Measurements from ENCODE around the gene ADAMTS13.
A peak's percentile ranks its signal among the peaks of the same experiment; 100 is the strongest.

ADAMTS13 gene

DNA sequence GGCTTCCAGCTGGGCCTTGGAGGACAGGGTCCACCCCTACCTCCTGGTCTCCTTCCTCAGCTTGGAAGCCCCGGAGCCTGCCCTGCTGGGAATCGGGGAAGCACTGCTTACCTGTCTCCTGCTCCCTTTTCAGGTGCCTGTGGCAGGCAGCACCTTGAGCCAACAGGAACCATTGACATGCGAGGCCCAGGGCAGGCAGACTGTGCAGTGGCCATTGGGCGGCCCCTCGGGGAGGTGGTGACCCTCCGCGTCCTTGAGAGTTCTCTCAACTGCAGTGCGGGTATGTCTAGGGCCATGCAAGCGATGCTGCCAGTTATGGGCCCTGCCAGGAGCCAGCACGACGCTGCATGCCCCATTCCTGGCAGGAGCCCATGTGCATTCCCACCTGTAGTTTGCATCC, 33.8 kb downstream of the ADAMTS13 start:
- Histone ChIP-seq H4K20me1 (ENCODE audit: insufficient read depth, low read length) (no peaks in the 10 kb centered on the region), H3K79me2 (ENCODE audit: low read length) (no peaks in the 10 kb centered on the region), H3K27ac (ENCODE audit: low read length) (no peak overlapping the region), H3K4me2 (ENCODE audit: low read length) (no peak overlapping the region), H3K27me3 (ENCODE audit: low read depth, low read length) (peaks cover 19% of the 10 kb centered on the region), H3K4me1 (ENCODE audit: low read length) (peaks cover 11% of the 10 kb centered on the region), H3K9me3 (ENCODE audit: insufficient read depth, low read length) (no peaks in the 10 kb centered on the region), H3K4me3 (ENCODE audit: low read length) (no peak overlapping the region), H3K9ac (ENCODE audit: low read length) (no peak overlapping the region), H2AFZ (ENCODE audit: low read depth, low read length) (no peak overlapping the region), H3K36me3 (replicated peaks; ENCODE audit: low read depth, low read length) (no peaks in the 10 kb centered on the region)
- TF ChIP-seq EZH2phosphoT487 (IDR thresholded peaks at IDR 0.05; ENCODE audit: low read depth), result no peak
- TF ChIP-seq, protein P1, sequence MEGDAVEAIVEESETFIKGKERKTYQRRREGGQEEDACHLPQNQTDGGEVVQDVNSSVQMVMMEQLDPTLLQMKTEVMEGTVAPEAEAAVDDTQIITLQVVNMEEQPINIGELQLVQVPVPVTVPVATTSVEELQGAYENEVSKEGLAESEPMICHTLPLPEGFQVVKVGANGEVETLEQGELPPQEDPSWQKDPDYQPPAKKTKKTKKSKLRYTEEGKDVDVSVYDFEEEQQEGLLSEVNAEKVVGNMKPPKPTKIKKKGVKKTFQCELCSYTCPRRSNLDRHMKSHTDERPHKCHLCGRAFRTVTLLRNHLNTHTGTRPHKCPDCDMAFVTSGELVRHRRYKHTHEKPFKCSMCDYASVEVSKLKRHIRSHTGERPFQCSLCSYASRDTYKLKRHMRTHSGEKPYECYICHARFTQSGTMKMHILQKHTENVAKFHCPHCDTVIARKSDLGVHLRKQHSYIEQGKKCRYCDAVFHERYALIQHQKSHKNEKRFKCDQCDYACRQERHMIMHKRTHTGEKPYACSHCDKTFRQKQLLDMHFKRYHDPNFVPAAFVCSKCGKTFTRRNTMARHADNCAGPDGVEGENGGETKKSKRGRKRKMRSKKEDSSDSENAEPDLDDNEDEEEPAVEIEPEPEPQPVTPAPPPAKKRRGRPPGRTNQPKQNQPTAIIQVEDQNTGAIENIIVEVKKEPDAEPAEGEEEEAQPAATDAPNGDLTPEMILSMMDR (IDR thresholded peaks at IDR 0.05; ENCODE audit: low read depth, low read length), result no peak

DNA sequence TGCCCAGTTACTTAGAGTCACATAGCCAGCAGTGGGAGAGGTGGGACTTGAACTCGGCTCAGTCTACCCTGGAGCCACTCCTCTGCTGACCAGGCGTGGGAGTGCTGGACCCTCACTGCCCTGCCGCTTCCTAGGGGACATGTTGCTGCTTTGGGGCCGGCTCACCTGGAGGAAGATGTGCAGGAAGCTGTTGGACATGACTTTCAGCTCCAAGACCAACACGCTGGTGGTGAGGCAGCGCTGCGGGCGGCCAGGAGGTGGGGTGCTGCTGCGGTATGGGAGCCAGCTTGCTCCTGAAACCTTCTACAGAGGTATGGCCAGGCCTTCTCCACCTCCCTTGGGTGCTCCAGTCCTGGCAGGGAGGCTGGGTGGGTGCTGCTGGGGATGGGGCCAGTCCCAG, 34.2 kb downstream of the ADAMTS13 start:
- TF ChIP-seq EZH2phosphoT487 (IDR thresholded peaks at IDR 0.05; ENCODE audit: low read depth), result no peak
- TF ChIP-seq, protein P1 (IDR thresholded peaks at IDR 0.05; ENCODE audit: low read depth, low read length), result peak; percentile 32
- peaks cover 22% of the 10 kb centered on the region for H3K27me3 ChIP-seq (ENCODE audit: low read depth, low read length)

DNA sequence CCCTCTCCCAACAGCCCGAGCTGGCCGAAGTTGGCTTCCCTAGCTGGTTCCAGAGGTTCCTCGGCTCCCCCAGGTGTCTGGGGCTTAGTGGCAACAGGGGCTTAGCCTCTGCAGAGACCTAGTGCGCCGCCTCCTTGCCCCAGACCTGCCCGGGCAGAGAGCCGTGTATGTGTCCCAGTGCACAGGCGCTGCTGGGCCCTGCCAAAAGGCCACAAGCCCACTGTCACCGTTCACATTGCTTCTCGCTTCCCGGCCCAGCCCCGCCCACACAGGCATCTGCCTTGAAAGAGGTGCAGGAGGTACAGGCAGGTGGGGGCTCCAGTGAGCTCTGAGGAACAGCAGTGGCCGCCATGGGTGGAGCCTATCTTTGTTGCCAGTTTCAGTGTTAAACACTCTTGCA, 35.1 kb downstream of the ADAMTS13 start:
- peaks cover 19% of the 10 kb centered on the region for H3K27me3 ChIP-seq (ENCODE audit: low read depth, low read length)
- H3K4me2 ChIP-seq (ENCODE audit: low read length), result no peak overlapping the region
- no peak overlapping the region for H3K9ac ChIP-seq (ENCODE audit: low read length)
- no peaks in the 10 kb centered on the region for H3K79me2 ChIP-seq (ENCODE audit: low read length)
- no peaks in the 10 kb centered on the region for H3K36me3 ChIP-seq (replicated peaks; ENCODE audit: low read depth, low read length)
- H3K4me1 ChIP-seq (ENCODE audit: low read length), result peaks cover 12% of the 10 kb centered on the region
- no peak overlapping the region for H2AFZ ChIP-seq (ENCODE audit: low read depth, low read length)
- H3K4me3 ChIP-seq (ENCODE audit: low read length), result no peak overlapping the region
- no peak for TF ChIP-seq EZH2phosphoT487 (IDR thresholded peaks at IDR 0.05; ENCODE audit: low read depth)
- TF ChIP-seq, protein P1 (IDR thresholded peaks at IDR 0.05; ENCODE audit: low read depth, low read length), result no peak
- no peaks in the 10 kb centered on the region for H4K20me1 ChIP-seq (ENCODE audit: insufficient read depth, low read length)
- H3K27ac ChIP-seq (ENCODE audit: low read length), result no peak overlapping the region
- no peaks in the 10 kb centered on the region for H3K9me3 ChIP-seq (ENCODE audit: insufficient read depth, low read length)

More for the DNA sequence above, 34.2 kb downstream of the ADAMTS13 start:
- H3K9me3 ChIP-seq (ENCODE audit: insufficient read depth, low read length), result no peaks in the 10 kb centered on the region
- H3K9ac ChIP-seq (ENCODE audit: low read length), result no peak overlapping the region
- no peaks in the 10 kb centered on the region for H4K20me1 ChIP-seq (ENCODE audit: insufficient read depth, low read length)
- H2AFZ ChIP-seq (ENCODE audit: low read depth, low read length), result no peak overlapping the region
- H3K4me1 ChIP-seq (ENCODE audit: low read length), result peaks cover 12% of the 10 kb centered on the region
- no peak overlapping the region for H3K4me2 ChIP-seq (ENCODE audit: low read length)
- H3K79me2 ChIP-seq (ENCODE audit: low read length), result no peaks in the 10 kb centered on the region
- H3K27ac ChIP-seq (ENCODE audit: low read length), result no peak overlapping the region
- H3K36me3 ChIP-seq (replicated peaks; ENCODE audit: low read depth, low read length), result no peaks in the 10 kb centered on the region
- no peak overlapping the region for H3K4me3 ChIP-seq (ENCODE audit: low read length)

DNA sequence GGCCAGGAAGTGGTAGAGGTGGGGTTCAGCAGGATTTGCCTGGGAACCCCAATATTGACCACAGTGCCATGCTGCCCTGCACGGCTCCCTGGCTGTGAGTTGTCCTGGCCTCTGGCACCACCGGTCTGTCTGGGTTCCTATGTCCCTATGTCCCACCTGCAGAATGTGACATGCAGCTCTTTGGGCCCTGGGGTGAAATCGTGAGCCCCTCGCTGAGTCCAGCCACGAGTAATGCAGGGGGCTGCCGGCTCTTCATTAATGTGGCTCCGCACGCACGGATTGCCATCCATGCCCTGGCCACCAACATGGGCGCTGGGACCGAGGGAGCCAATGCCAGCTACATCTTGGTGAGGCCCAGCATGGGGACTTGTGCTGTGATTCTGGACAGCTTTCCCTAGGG, 35.6 kb downstream of the ADAMTS13 start:
- Histone ChIP-seq H3K9me3 (ENCODE audit: insufficient read depth, low read length) (no peaks in the 10 kb centered on the region), H3K9ac (ENCODE audit: low read length) (no peak overlapping the region), H2AFZ (ENCODE audit: low read depth, low read length) (no peak overlapping the region), H3K27me3 (ENCODE audit: low read depth, low read length) (peaks cover 19% of the 10 kb centered on the region), H3K36me3 (replicated peaks; ENCODE audit: low read depth, low read length) (no peaks in the 10 kb centered on the region), H3K79me2 (ENCODE audit: low read length) (no peaks in the 10 kb centered on the region), H3K4me1 (ENCODE audit: low read length) (peaks cover 12% of the 10 kb centered on the region), H3K4me2 (ENCODE audit: low read length) (no peak overlapping the region), H4K20me1 (ENCODE audit: insufficient read depth, low read length) (no peaks in the 10 kb centered on the region), H3K27ac (ENCODE audit: low read length) (no peak overlapping the region), H3K4me3 (ENCODE audit: low read length) (no peak overlapping the region)
- TF ChIP-seq, protein P1 (IDR thresholded peaks at IDR 0.05; ENCODE audit: low read depth, low read length), result no peak
- no peak for TF ChIP-seq EZH2phosphoT487 (IDR thresholded peaks at IDR 0.05; ENCODE audit: low read depth)

Data from OCI-LY3 (cell line).